HCT116 (cell line): ENCODE measurements around the gene TIMM50. TPM values are rescaled to one million over a fixed set of nuclear protein-coding genes. Genes with fewer than 3 reads are reported as not detected.

Source experiments
- ATAC-seq: fragments of 200-7000 bp; cut with Tn5 transposase; 2 replicates; pipeline ENCODE4 v1.9.1; 2020; ENCODE audit warnings: mild to moderate bottlenecking, moderate library complexity
- BruUV-seq: library from RNA; stranded (reverse); fragments of 400-500 nt; replicated peaks from 2 replicates; lab custom pipeline; 2021; lab: Mats Ljungman, UMichigan
- CTCF ChIA-PET: fragments of 300-600 bp; sonication (Branson Sonifier 250); formaldehyde crosslinking; loops from one replicate; lab custom pipeline; 2021; ENCODE audit warnings: antibody characterized with exemption; lab: Charles Lee
- POLR2A ChIA-PET: fragments of 300-600, 350-600 bp; sonication (Branson Sonifier 250); formaldehyde crosslinking; loops from one replicate; lab custom pipeline; 2021; ENCODE audit warnings: antibody characterized with exemption; lab: Charles Lee
- RAD21 ChIA-PET, 2 experiments: fragments of 300-600 bp; sonication (Branson Sonifier 250); formaldehyde crosslinking; loops; one replicate each; lab custom pipeline; 2023; ENCODE audit warnings: low total read pairs in 2 of 2; ENCODE audit not compliant: uncharacterized antibody in 2 of 2, unreplicated experiment in 2 of 2, low non-redundant PET in 1 of 2; lab: Charles Lee
- DNase-seq: peaks from one replicate; pipeline ENCODE4 v3.0.0-alpha.2; 2010; ENCODE audit warnings: low read depth, low spot score
- H2AFZ ChIP-seq: fragments of 200-600 bp; shearing (Covaris generic), sonication (generic); 2 replicates; pipeline ENCODE4 v1.6.1; 2017; ENCODE audit warnings: low read depth, mixed run types, mixed read lengths, antibody characterized with exemption, low read length; ENCODE audit not compliant: poor library complexity, severe bottlenecking
- H3K27ac ChIP-seq: 2 replicates; pipeline ENCODE4 v1.5.1; 2012; ENCODE audit warnings: low read depth, low read length
- H3K27me3 ChIP-seq: fragments of 200-600 bp; sonication (generic); 2 replicates; pipeline ENCODE4 v1.6.1; 2016; ENCODE audit warnings: mixed run types, low read length, mixed read lengths; ENCODE audit not compliant: insufficient read depth
- H3K36me3 ChIP-seq, 2 experiments: fragments of 200-500 bp in 1 of 2; fragments of 200-600 bp in 1 of 2; sonication (Bioruptor generic) in 1 of 2; sonication (generic) in 1 of 2; 2 replicates each; pipeline versions ENCODE4 v1.5.1 to v1.6.1; 2014 to 2016; ENCODE audit warnings: low read length in 2 of 2, inconsistent platforms in 1 of 2, mixed read lengths in 1 of 2, mixed run types in 1 of 2; ENCODE audit not compliant: insufficient read depth in 2 of 2, control insufficient read depth in 1 of 2
- H3K4me1 ChIP-seq, 2 experiments: fragments of 200-600 bp in 1 of 2; sonication (generic) in 1 of 2; 2 replicates each; pipeline versions ENCODE4 v1.5.1 to v1.6.1; 2012 to 2017; ENCODE audit warnings: low read length in 2 of 2, inconsistent platforms in 1 of 2, mild to moderate bottlenecking in 1 of 2, mixed read lengths in 1 of 2, mixed run types in 1 of 2, moderate library complexity in 1 of 2; ENCODE audit not compliant: insufficient read depth in 2 of 2, control insufficient read depth in 1 of 2
- H3K4me2 ChIP-seq: fragments of 200-600 bp; sonication (generic); 2 replicates; pipeline ENCODE4 v1.6.1; 2017; ENCODE audit warnings: mixed run types, low read length, mixed read lengths
- H3K4me3 ChIP-seq, 2 experiments: fragments of 200-600 bp in 1 of 2; sonication (generic) in 1 of 2; replicated peaks in 1 of 2; 2 replicates each; pipeline ENCODE4 v1.5.1; 2011 to 2016; ENCODE audit warnings: low read length in 2 of 2, control low read depth in 1 of 2, low read depth in 1 of 2, mild to moderate bottlenecking in 1 of 2, mixed read lengths in 1 of 2, mixed run types in 1 of 2
- H3K79me2 ChIP-seq: fragments of 200-600 bp; sonication (generic); 2 replicates; pipeline ENCODE4 v1.6.1; 2017; ENCODE audit warnings: mild to moderate bottlenecking, mixed run types, low read length, moderate library complexity, mixed read lengths; ENCODE audit not compliant: insufficient read depth
- H3K9ac ChIP-seq: fragments of 200-600 bp; sonication (generic); 2 replicates; pipeline ENCODE4 v1.6.1; 2016; ENCODE audit warnings: low read length, mixed read lengths
- H3K9me2 ChIP-seq: fragments of 200-600 bp; sonication (generic), shearing (Covaris generic); 2 replicates; pipeline ENCODE4 v1.6.1; 2017; ENCODE audit warnings: mixed run types, mild to moderate bottlenecking, moderate library complexity; ENCODE audit not compliant: insufficient read depth
- H3K9me3 ChIP-seq, 2 experiments: fragments of 200-500 bp in 1 of 2; fragments of 200-600 bp in 1 of 2; sonication (Bioruptor generic) in 1 of 2; sonication (generic) in 1 of 2; 2 replicates each; pipeline ENCODE4 v1.6.1; 2014 to 2017; ENCODE audit warnings: low read length in 2 of 2, mixed read lengths in 2 of 2, inconsistent platforms in 1 of 2, low read depth in 1 of 2, mild to moderate bottlenecking in 1 of 2, mixed run types in 1 of 2, moderate library complexity in 1 of 2; ENCODE audit not compliant: control insufficient read depth in 1 of 2, insufficient read depth in 1 of 2
- H4K20me1 ChIP-seq: fragments of 200-600 bp; sonication (generic), shearing (Covaris generic); 2 replicates; pipeline ENCODE4 v1.6.1; 2017; ENCODE audit warnings: mixed run types, mild to moderate bottlenecking, moderate library complexity; ENCODE audit not compliant: insufficient read depth
- CBX3 ChIP-seq: IDR thresholded peaks from 2 replicates; pipeline ENCODE4 v1.6.1; 2012; ENCODE audit warnings: low read depth
- CEBPB ChIP-seq: IDR thresholded peaks from 2 replicates; pipeline ENCODE4 v1.6.1; 2012; ENCODE audit warnings: low read depth
- EGR1 ChIP-seq: IDR thresholded peaks from 2 replicates; pipeline ENCODE4 v1.6.1; 2012; ENCODE audit warnings: low read depth
- EZH2 ChIP-seq: fragments of 200-600 bp; sonication (generic); IDR thresholded peaks from 2 replicates; pipeline ENCODE4 v1.6.1; 2017; ENCODE audit warnings: antibody characterized with exemption, mixed run types
- EZH2phosphoT487 ChIP-seq: fragments of 200-600 bp; IDR thresholded peaks from 2 replicates; pipeline ENCODE4 v1.6.1; 2018; ENCODE audit warnings: antibody characterized with exemption, borderline replicate concordance
- FOSL1 ChIP-seq: IDR thresholded peaks from 2 replicates; pipeline ENCODE4 v1.6.1; 2012; ENCODE audit warnings: low read depth
- JUND ChIP-seq: IDR thresholded peaks from 2 replicates; pipeline ENCODE4 v1.6.1; 2012
- POLR2A ChIP-seq: IDR thresholded peaks from 2 replicates; pipeline ENCODE4 v1.7.0; 2011; ENCODE audit warnings: borderline replicate concordance; ENCODE audit not compliant: insufficient read depth, insufficient read length; ENCODE audit errors: extremely low read depth
- POLR2AphosphoS5 ChIP-seq: IDR thresholded peaks from 2 replicates; pipeline ENCODE4 v1.6.1; 2011; ENCODE audit warnings: mild to moderate bottlenecking, low read depth, low read length, moderate library complexity
- RAD21 ChIP-seq: IDR thresholded peaks from 2 replicates; pipeline ENCODE4 v1.6.1; 2012; ENCODE audit warnings: low read depth, mild to moderate bottlenecking
- REST ChIP-seq: IDR thresholded peaks from 2 replicates; pipeline ENCODE4 v1.6.1; 2012; ENCODE audit warnings: low read depth
- SIN3A ChIP-seq: IDR thresholded peaks from 2 replicates; pipeline ENCODE4 v1.6.1; 2012; ENCODE audit warnings: low read depth
- SP1 ChIP-seq: IDR thresholded peaks from 2 replicates; pipeline ENCODE4 v1.6.1; 2012; ENCODE audit warnings: low read depth
- SRF ChIP-seq: IDR thresholded peaks from 2 replicates; pipeline ENCODE4 v1.6.1; 2012; ENCODE audit warnings: low read depth
- TCF7L2 ChIP-seq: IDR thresholded peaks from 2 replicates; pipeline ENCODE4 v1.7.0; 2011; ENCODE audit warnings: borderline replicate concordance, inconsistent platforms; ENCODE audit not compliant: insufficient read depth, insufficient read length; ENCODE audit errors: extremely low read depth
- YY1 ChIP-seq: IDR thresholded peaks from 2 replicates; pipeline ENCODE4 v1.6.1; 2011; ENCODE audit warnings: low read length, low read depth, moderate library complexity, mild to moderate bottlenecking; ENCODE audit not compliant: insufficient replicate concordance; ENCODE audit errors: extremely low read depth
- ZFX ChIP-seq: fragments of 450-650 bp; IDR thresholded peaks from 2 replicates; pipeline ENCODE4 v1.6.1; 2017
- intact Hi-C: fragments of 100-400 bp; cut with micrococcal nuclease; formaldehyde crosslinking; loops from 2 replicates; pipeline ENCODE4 v1.10.0; 2022
- total RNA-seq: library from RNA; stranded (reverse); gene quantifications from one replicate; pipeline ENCODE4 v1.2.1, GENCODE V29; 2021; ENCODE audit not compliant: unreplicated experiment
- TF ChIP-seq, protein P1 (sequence below), 3 experiments: fragments of 200-600 bp in 1 of 3; sonication (generic) in 1 of 3; IDR thresholded peaks in 2 of 3; conservative IDR thresholded peaks in 1 of 3; 2 replicates each; pipeline ENCODE4 v1.5.1; 2012 to 2017; ENCODE audit warnings: low read depth in 2 of 3, low read length in 2 of 3, antibody characterized with exemption in 1 of 3, borderline replicate concordance in 1 of 3, control low read depth in 1 of 3, mild to moderate bottlenecking in 1 of 3, mixed read lengths in 1 of 3, mixed run types in 1 of 3, moderate library complexity in 1 of 3; ENCODE audit not compliant: insufficient read depth in 1 of 3
- TF ChIP-seq, protein P2 (sequence below): IDR thresholded peaks from 2 replicates; pipeline ENCODE4 v1.6.1; 2012
- TF ChIP-seq, protein P3 (sequence below): IDR thresholded peaks from 2 replicates; pipeline ENCODE4 v1.6.1; 2011; ENCODE audit warnings: mild to moderate bottlenecking, low read length, moderate library complexity; ENCODE audit not compliant: insufficient replicate concordance; ENCODE audit errors: extremely low read depth

The TIMM50 gene
- total RNA-seq, 1 experiment from 2014 or later = 111 TPM

DNA sequence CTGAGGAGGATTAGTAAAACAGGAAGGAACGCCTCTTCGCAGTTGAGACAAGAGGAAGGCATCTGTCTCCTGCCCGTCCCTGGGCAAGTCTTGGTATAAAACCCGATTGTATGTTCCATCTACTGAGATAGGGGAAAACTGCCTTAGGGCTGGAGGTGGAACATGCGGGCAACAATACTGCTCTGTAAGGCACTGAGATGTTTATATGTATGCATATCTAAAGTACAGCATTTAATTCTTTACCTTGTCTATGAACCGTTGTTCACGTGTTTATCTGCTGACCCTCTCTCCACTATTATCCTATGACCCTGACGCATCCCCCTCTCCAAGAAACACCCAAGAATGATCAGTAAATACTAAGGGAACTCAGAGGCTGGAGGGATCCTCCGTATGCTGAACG, 722 bp upstream of the TIMM50 start:
- Histone ChIP-seq H3K9me2 (no peaks in the 10 kb centered on the region), H3K4me2 (peak overlapping the region; percentile 99), H2AFZ (no peak overlapping the region), H3K9me3 (no peaks in the 10 kb centered on the region), H4K20me1 (no peaks in the 10 kb centered on the region), H3K36me3 (peaks cover 20 to 26% of the 10 kb centered on the region in 2 experiments; a peak in 3 of 4 replicates), H3K4me3 (peak overlapping the region; percentile 99 to 100), H3K27ac (peak overlapping the region; percentile 87; the same call in 1 of the 2 replicates), H3K27me3 (no peaks in the 10 kb centered on the region), H3K9ac (peak overlapping the region; percentile 100), H3K4me1 (peaks cover 6 to 16% of the 10 kb centered on the region in 2 experiments)
- intact Hi-C loops = no loop called here
- DNase-seq = no peak
- RAD21 ChIA-PET = interaction anchor here in 1 of 2 experiments (0.6 kb wide), 1 partner anchor 40 kb away, joined by 4 read pairs; no protein-coding TSS in a partner anchor
- ATAC-seq = no peak
- BruUV-seq = no TSS peak
- CTCF ChIA-PET = no interaction called here
- TF ChIP-seq YY1 = no peak
- no peak for TF ChIP-seq CBX3
- TF ChIP-seq, protein P1, sequence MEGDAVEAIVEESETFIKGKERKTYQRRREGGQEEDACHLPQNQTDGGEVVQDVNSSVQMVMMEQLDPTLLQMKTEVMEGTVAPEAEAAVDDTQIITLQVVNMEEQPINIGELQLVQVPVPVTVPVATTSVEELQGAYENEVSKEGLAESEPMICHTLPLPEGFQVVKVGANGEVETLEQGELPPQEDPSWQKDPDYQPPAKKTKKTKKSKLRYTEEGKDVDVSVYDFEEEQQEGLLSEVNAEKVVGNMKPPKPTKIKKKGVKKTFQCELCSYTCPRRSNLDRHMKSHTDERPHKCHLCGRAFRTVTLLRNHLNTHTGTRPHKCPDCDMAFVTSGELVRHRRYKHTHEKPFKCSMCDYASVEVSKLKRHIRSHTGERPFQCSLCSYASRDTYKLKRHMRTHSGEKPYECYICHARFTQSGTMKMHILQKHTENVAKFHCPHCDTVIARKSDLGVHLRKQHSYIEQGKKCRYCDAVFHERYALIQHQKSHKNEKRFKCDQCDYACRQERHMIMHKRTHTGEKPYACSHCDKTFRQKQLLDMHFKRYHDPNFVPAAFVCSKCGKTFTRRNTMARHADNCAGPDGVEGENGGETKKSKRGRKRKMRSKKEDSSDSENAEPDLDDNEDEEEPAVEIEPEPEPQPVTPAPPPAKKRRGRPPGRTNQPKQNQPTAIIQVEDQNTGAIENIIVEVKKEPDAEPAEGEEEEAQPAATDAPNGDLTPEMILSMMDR (IDR thresholded peaks at IDR 0.05 in 2 of 3, conservative IDR thresholded peaks at IDR 0.05 in 1 of 3; ENCODE audit: borderline replicate concordance in 1 of 3, insufficient read depth in 1 of 3, low read depth in 2 of 3, low read length in 2 of 3) = no peak
- no peak for TF ChIP-seq EZH2
- no peak for TF ChIP-seq TCF7L2
- TF ChIP-seq SP1 = no peak
- no peak for TF ChIP-seq EZH2phosphoT487
- TF ChIP-seq, protein P2, sequence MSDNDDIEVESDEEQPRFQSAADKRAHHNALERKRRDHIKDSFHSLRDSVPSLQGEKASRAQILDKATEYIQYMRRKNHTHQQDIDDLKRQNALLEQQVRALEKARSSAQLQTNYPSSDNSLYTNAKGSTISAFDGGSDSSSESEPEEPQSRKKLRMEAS = no peak
- no peak for TF ChIP-seq POLR2AphosphoS5
- TF ChIP-seq, protein P3, sequence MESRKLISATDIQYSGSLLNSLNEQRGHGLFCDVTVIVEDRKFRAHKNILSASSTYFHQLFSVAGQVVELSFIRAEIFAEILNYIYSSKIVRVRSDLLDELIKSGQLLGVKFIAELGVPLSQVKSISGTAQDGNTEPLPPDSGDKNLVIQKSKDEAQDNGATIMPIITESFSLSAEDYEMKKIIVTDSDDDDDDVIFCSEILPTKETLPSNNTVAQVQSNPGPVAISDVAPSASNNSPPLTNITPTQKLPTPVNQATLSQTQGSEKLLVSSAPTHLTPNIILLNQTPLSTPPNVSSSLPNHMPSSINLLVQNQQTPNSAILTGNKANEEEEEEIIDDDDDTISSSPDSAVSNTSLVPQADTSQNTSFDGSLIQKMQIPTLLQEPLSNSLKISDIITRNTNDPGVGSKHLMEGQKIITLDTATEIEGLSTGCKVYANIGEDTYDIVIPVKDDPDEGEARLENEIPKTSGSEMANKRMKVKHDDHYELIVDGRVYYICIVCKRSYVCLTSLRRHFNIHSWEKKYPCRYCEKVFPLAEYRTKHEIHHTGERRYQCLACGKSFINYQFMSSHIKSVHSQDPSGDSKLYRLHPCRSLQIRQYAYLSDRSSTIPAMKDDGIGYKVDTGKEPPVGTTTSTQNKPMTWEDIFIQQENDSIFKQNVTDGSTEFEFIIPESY = no peak
- no peak for TF ChIP-seq SRF
- TF ChIP-seq POLR2A = no peak
- no peak for TF ChIP-seq ZFX
- no peak for TF ChIP-seq REST
- no peak for TF ChIP-seq JUND
- TF ChIP-seq EGR1 = no peak
- no peak for TF ChIP-seq FOSL1
- no peak for TF ChIP-seq RAD21
- TF ChIP-seq CEBPB = no peak
- no peak for TF ChIP-seq SIN3A
- TF ChIP-seq, all 23 proteins: peak for 0
- H3K79me2 ChIP-seq = peaks cover 41% of the 10 kb centered on the region
- POLR2A ChIA-PET = interaction anchor here (0.7 to 1.0 kb wide), 2 partner anchors 35 to 44 kb away, joined by 3 to 7 read pairs; partner anchors contain the start of genes RPS16 and SUPT5H
